ENCODE measurements around the gene FCHO1. TPM values are rescaled to one million over a fixed set of nuclear protein-coding genes. Genes with fewer than 3 reads are reported as not detected.

FCHO1 gene
- total and polyA plus RNA-seq, 2 experiments from 2014 or later, result 18.5 to 42.3 TPM

GRCh38 chr19:17775245-17775927 lies 24.1 kb downstream of the FCHO1 start:
- no peak for TF ChIP-seq EZH2 (IDR thresholded peaks at IDR 0.05; ENCODE audit: low read depth, unreplicated experiment)
- TF ChIP-seq, protein P1, sequence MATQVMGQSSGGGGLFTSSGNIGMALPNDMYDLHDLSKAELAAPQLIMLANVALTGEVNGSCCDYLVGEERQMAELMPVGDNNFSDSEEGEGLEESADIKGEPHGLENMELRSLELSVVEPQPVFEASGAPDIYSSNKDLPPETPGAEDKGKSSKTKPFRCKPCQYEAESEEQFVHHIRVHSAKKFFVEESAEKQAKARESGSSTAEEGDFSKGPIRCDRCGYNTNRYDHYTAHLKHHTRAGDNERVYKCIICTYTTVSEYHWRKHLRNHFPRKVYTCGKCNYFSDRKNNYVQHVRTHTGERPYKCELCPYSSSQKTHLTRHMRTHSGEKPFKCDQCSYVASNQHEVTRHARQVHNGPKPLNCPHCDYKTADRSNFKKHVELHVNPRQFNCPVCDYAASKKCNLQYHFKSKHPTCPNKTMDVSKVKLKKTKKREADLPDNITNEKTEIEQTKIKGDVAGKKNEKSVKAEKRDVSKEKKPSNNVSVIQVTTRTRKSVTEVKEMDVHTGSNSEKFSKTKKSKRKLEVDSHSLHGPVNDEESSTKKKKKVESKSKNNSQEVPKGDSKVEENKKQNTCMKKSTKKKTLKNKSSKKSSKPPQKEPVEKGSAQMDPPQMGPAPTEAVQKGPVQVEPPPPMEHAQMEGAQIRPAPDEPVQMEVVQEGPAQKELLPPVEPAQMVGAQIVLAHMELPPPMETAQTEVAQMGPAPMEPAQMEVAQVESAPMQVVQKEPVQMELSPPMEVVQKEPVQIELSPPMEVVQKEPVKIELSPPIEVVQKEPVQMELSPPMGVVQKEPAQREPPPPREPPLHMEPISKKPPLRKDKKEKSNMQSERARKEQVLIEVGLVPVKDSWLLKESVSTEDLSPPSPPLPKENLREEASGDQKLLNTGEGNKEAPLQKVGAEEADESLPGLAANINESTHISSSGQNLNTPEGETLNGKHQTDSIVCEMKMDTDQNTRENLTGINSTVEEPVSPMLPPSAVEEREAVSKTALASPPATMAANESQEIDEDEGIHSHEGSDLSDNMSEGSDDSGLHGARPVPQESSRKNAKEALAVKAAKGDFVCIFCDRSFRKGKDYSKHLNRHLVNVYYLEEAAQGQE (IDR thresholded peaks at IDR 0.05; ENCODE audit: unreplicated experiment), result no peak
- no peak for TF ChIP-seq STAT1 (IDR thresholded peaks at IDR 0.05; ENCODE audit: unreplicated experiment)
- TF ChIP-seq EZH2phosphoT487 (IDR thresholded peaks at IDR 0.05; ENCODE audit: unreplicated experiment), result no peak
- TF ChIP-seq POLR2AphosphoS5 (IDR thresholded peaks at IDR 0.05; ENCODE audit: low read depth), result no peak
- no peak for TF ChIP-seq ZNF114 (CRISPR knock-in tag; IDR thresholded peaks at IDR 0.05)
- peak; percentile 81 to 84 for TF ChIP-seq CTCF (conservative IDR thresholded peaks at IDR 0.05; ENCODE audit: low read depth in 2 of 2)
- TF ChIP-seq, protein P2, sequence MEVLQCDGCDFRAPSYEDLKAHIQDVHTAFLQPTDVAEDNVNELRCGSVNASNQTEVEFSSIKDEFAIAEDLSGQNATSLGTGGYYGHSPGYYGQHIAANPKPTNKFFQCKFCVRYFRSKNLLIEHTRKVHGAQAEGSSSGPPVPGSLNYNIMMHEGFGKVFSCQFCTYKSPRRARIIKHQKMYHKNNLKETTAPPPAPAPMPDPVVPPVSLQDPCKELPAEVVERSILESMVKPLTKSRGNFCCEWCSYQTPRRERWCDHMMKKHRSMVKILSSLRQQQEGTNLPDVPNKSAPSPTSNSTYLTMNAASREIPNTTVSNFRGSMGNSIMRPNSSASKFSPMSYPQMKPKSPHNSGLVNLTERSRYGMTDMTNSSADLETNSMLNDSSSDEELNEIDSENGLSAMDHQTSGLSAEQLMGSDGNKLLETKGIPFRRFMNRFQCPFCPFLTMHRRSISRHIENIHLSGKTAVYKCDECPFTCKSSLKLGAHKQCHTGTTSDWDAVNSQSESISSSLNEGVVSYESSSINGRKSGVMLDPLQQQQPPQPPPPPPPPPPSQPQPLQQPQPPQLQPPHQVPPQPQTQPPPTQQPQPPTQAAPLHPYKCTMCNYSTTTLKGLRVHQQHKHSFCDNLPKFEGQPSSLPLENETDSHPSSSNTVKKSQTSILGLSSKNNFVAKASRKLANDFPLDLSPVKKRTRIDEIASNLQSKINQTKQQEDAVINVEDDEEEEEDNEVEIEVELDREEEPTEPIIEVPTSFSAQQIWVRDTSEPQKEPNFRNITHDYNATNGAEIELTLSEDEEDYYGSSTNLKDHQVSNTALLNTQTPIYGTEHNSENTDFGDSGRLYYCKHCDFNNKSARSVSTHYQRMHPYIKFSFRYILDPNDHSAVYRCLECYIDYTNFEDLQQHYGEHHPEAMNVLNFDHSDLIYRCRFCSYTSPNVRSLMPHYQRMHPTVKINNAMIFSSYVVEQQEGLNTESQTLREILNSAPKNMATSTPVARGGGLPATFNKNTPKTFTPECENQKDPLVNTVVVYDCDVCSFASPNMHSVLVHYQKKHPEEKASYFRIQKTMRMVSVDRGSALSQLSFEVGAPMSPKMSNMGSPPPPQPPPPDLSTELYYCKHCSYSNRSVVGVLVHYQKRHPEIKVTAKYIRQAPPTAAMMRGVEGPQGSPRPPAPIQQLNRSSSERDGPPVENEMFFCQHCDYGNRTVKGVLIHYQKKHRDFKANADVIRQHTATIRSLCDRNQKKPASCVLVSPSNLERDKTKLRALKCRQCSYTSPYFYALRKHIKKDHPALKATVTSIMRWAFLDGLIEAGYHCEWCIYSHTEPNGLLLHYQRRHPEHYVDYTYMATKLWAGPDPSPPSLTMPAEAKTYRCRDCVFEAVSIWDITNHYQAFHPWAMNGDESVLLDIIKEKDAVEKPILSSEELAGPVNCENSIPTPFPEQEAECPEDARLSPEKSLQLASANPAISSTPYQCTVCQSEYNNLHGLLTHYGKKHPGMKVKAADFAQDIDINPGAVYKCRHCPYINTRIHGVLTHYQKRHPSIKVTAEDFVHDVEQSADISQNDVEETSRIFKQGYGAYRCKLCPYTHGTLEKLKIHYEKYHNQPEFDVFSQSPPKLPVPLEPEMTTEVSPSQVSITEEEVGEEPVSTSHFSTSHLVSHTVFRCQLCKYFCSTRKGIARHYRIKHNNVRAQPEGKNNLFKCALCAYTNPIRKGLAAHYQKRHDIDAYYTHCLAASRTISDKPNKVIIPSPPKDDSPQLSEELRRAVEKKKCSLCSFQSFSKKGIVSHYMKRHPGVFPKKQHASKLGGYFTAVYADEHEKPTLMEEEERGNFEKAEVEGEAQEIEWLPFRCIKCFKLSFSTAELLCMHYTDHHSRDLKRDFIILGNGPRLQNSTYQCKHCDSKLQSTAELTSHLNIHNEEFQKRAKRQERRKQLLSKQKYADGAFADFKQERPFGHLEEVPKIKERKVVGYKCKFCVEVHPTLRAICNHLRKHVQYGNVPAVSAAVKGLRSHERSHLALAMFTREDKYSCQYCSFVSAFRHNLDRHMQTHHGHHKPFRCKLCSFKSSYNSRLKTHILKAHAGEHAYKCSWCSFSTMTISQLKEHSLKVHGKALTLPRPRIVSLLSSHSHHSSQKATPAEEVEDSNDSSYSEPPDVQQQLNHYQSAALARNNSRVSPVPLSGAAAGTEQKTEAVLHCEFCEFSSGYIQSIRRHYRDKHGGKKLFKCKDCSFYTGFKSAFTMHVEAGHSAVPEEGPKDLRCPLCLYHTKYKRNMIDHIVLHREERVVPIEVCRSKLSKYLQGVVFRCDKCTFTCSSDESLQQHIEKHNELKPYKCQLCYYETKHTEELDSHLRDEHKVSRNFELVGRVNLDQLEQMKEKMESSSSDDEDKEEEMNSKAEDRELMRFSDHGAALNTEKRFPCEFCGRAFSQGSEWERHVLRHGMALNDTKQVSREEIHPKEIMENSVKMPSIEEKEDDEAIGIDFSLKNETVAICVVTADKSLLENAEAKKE (CRISPR knock-in tag; IDR thresholded peaks at IDR 0.05), result peak; percentile 78
- TF ChIP-seq, protein P3, sequence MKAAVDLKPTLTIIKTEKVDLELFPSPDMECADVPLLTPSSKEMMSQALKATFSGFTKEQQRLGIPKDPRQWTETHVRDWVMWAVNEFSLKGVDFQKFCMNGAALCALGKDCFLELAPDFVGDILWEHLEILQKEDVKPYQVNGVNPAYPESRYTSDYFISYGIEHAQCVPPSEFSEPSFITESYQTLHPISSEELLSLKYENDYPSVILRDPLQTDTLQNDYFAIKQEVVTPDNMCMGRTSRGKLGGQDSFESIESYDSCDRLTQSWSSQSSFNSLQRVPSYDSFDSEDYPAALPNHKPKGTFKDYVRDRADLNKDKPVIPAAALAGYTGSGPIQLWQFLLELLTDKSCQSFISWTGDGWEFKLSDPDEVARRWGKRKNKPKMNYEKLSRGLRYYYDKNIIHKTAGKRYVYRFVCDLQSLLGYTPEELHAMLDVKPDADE (IDR thresholded peaks at IDR 0.05), result no peak
- DNase-seq (ENCODE audit: low spot score) (peak; percentile 85), ATAC-seq (peak; percentile 11)
- Mint-ChIP-seq H3K27me3 (ENCODE audit: insufficient read depth, low read depth, poor library complexity) (peaks cover 16% of the 10 kb centered on the region), H3K36me3 (ENCODE audit: low read depth) (peaks cover 6% of the 10 kb centered on the region; the same call in 2 of the 3 replicates), H3K9me3 (no peaks in the 10 kb centered on the region), H3K4me1 (peaks cover 5% of the 10 kb centered on the region), H3K27ac (no peak overlapping the region), H3K4me3 (no peak overlapping the region)
- Histone ChIP-seq H3K79me2 (replicated peaks; ENCODE audit: insufficient read depth) (no peaks in the 10 kb centered on the region), H3K27ac (ENCODE audit: low read depth) (no peak overlapping the region), H3K27me3 (ENCODE audit: insufficient read depth) (no peaks in the 10 kb centered on the region), H3F3A (replicated peaks; ENCODE audit: low read depth) (0 out of 2 replicates have a peak, but pooled peaks cover 5% of the 10 kb centered on the region), H4K20me1 (replicated peaks; ENCODE audit: insufficient read depth) (no peaks in the 10 kb centered on the region), H3K36me3 (ENCODE audit: insufficient read depth) (no peaks in the 10 kb centered on the region), H3K4me3 (no peak overlapping the region), H3K9me2 (ENCODE audit: insufficient read depth) (no peaks in the 10 kb centered on the region), H2AFZ (no peak overlapping the region), H3K4me1 (ENCODE audit: insufficient read depth) (no peaks in the 10 kb centered on the region), H3K4me2 (no peak overlapping the region)

Measured in GM23338 (cell line).